H9 (cell line): ENCODE data around the gene TSGA10. TPM values are rescaled to one million over a fixed set of nuclear protein-coding genes. Genes with fewer than 3 reads are reported as not detected.

ENCODE experiments used
- DNase-seq: peaks from one replicate; pipeline ENCODE4 v3.0.0-alpha.2; 2017
- H2AFZ ChIP-seq: one replicate; pipeline ENCODE4 v1.6.1; 2013; ENCODE audit warnings: mild to moderate bottlenecking, low read length, control low read depth, moderate library complexity
- H2AK5ac ChIP-seq: 2 replicates; pipeline ENCODE4 v1.6.1; 2013; ENCODE audit warnings: low read length, control low read depth, mixed read lengths; ENCODE audit not compliant: insufficient read length
- H2BK120ac ChIP-seq: one replicate; pipeline ENCODE4 v1.6.1; 2013; ENCODE audit warnings: low read depth, mild to moderate bottlenecking, low read length, control low read depth, inconsistent platforms; ENCODE audit not compliant: poor library complexity, severe bottlenecking
- H2BK12ac ChIP-seq: 2 replicates; pipeline ENCODE4 v1.6.1; 2013; ENCODE audit warnings: low read length, control low read depth, mixed read lengths, low read depth; ENCODE audit not compliant: insufficient read length
- H2BK15ac ChIP-seq: 2 replicates; pipeline ENCODE4 v1.6.1; 2013; ENCODE audit warnings: low read depth, low read length, control low read depth
- H2BK20ac ChIP-seq: one replicate; pipeline ENCODE4 v1.6.1; 2013; ENCODE audit warnings: low read depth, mild to moderate bottlenecking, low read length, control low read depth, inconsistent platforms; ENCODE audit not compliant: poor library complexity, severe bottlenecking
- H2BK5ac ChIP-seq: 2 replicates; pipeline ENCODE4 v1.6.1; 2013; ENCODE audit warnings: low read length, control low read depth, mixed read lengths; ENCODE audit not compliant: insufficient read length
- H3K14ac ChIP-seq: 2 replicates; pipeline ENCODE4 v1.6.1; 2013; ENCODE audit warnings: low read length, control low read depth; ENCODE audit not compliant: insufficient read depth
- H3K18ac ChIP-seq: 2 replicates; pipeline ENCODE4 v1.6.1; 2013; ENCODE audit warnings: low read depth, mild to moderate bottlenecking, mixed read lengths, low read length, control low read depth; ENCODE audit not compliant: insufficient read length
- H3K23ac ChIP-seq: 2 replicates; pipeline ENCODE4 v1.6.1; 2013; ENCODE audit warnings: low read length, control low read depth, mixed read lengths, low read depth; ENCODE audit not compliant: insufficient read length
- H3K23me2 ChIP-seq: 2 replicates; pipeline ENCODE4 v1.6.1; 2013; ENCODE audit warnings: low read depth, mild to moderate bottlenecking, mixed read lengths, low read length, control low read depth; ENCODE audit not compliant: insufficient read length, poor library complexity, severe bottlenecking
- H3K27ac ChIP-seq: 2 replicates; pipeline ENCODE4 v1.5.1; 2013; ENCODE audit warnings: low read length, control low read depth, mixed read lengths, low read depth; ENCODE audit not compliant: insufficient read length
- H3K27me3 ChIP-seq: 2 replicates; pipeline ENCODE4 v1.6.1; 2013; ENCODE audit warnings: low read length, control low read depth, inconsistent platforms; ENCODE audit not compliant: insufficient read depth
- H3K4ac ChIP-seq: 2 replicates; pipeline ENCODE4 v1.6.1; 2013; ENCODE audit warnings: low read depth, mild to moderate bottlenecking, control low read depth, inconsistent platforms, low read length, moderate library complexity
- H3K4me1 ChIP-seq: 2 replicates; pipeline ENCODE4 v1.6.1; 2013; ENCODE audit warnings: low read length, control low read depth, inconsistent platforms; ENCODE audit not compliant: insufficient read depth
- H3K4me2 ChIP-seq: 2 replicates; pipeline ENCODE4 v1.6.1; 2013; ENCODE audit warnings: low read length, control low read depth, mixed read lengths; ENCODE audit not compliant: insufficient read length, insufficient read depth
- H3K56ac ChIP-seq: 2 replicates; pipeline ENCODE4 v1.6.1; 2013; ENCODE audit warnings: low read depth, mild to moderate bottlenecking, mixed read lengths, low read length, control low read depth; ENCODE audit not compliant: insufficient read length
- H3K79me1 ChIP-seq: 2 replicates; pipeline ENCODE4 v1.6.1; 2013; ENCODE audit warnings: low read depth, mild to moderate bottlenecking, moderate library complexity, low read length, control low read depth, inconsistent platforms; ENCODE audit not compliant: insufficient read depth, poor library complexity, severe bottlenecking
- H3K79me2 ChIP-seq: 2 replicates; pipeline ENCODE4 v1.6.1; 2013; ENCODE audit warnings: low read length, control low read depth, inconsistent platforms; ENCODE audit not compliant: insufficient read depth
- H3K9ac ChIP-seq: 2 replicates; pipeline ENCODE4 v1.6.1; 2013; ENCODE audit warnings: low read length, control low read depth, mixed read lengths; ENCODE audit not compliant: insufficient read length; ENCODE audit errors: extremely low read depth
- H3K9me3 ChIP-seq: one replicate; pipeline ENCODE4 v1.6.1; 2013; ENCODE audit warnings: low read depth, low read length, inconsistent platforms; ENCODE audit not compliant: control insufficient read depth
- H3T11ph ChIP-seq: one replicate; pipeline ENCODE4 v1.6.1; 2013; ENCODE audit warnings: mild to moderate bottlenecking, low read length, control low read depth, inconsistent platforms
- H4K20me1 ChIP-seq: one replicate; pipeline ENCODE4 v1.6.1; 2013; ENCODE audit not compliant: control insufficient read depth, insufficient read length, insufficient read depth
- H4K5ac ChIP-seq: 2 replicates; pipeline ENCODE4 v1.6.1; 2013; ENCODE audit warnings: low read depth, mild to moderate bottlenecking, mixed read lengths, low read length, control low read depth; ENCODE audit not compliant: insufficient read length
- H4K8ac ChIP-seq: replicated peaks from 2 replicates; pipeline ENCODE4 v1.6.1; 2013; ENCODE audit warnings: low read length, control low read depth, mixed read lengths, low read depth; ENCODE audit not compliant: insufficient read length
- H4K91ac ChIP-seq: 2 replicates; pipeline ENCODE4 v1.6.1; 2013; ENCODE audit warnings: low read depth, mild to moderate bottlenecking, moderate library complexity, mixed read lengths, low read length, control low read depth; ENCODE audit not compliant: insufficient read length
- H3K27ac Mint-ChIP-seq, 3 experiments: 2 replicates in 2 of 3; 3 replicates in 1 of 3; pipeline ENCODE4 v1.8.0; 2020 to 2021; ENCODE audit warnings: mixed read lengths in 3 of 3, mild to moderate bottlenecking in 1 of 3, moderate library complexity in 1 of 3
- H3K27me3 Mint-ChIP-seq: 2 replicates; pipeline ENCODE4 v1.8.0; 2021; ENCODE audit warnings: low read depth, mild to moderate bottlenecking, moderate library complexity, mixed read lengths
- H3K36me3 Mint-ChIP-seq, 3 experiments: 2 replicates in 2 of 3; 3 replicates in 1 of 3; pipeline ENCODE4 v1.8.0; 2020 to 2021; ENCODE audit warnings: low read depth in 3 of 3, mixed read lengths in 3 of 3; ENCODE audit not compliant: insufficient read depth in 1 of 3
- H3K4me1 Mint-ChIP-seq, 2 experiments: 2 replicates each; pipeline ENCODE4 v1.8.0; 2020; ENCODE audit warnings: mixed read lengths in 2 of 2
- H3K4me3 Mint-ChIP-seq, 2 experiments: 2 replicates in 1 of 2; 3 replicates in 1 of 2; pipeline ENCODE4 v1.8.0; 2020 to 2021; ENCODE audit warnings: mild to moderate bottlenecking in 2 of 2, mixed read lengths in 2 of 2, moderate library complexity in 1 of 2
- H3K9me3 Mint-ChIP-seq, 2 experiments: 2 replicates in 1 of 2; 3 replicates in 1 of 2; pipeline ENCODE4 v1.8.0; 2020; ENCODE audit warnings: mild to moderate bottlenecking in 2 of 2, mixed read lengths in 2 of 2, moderate library complexity in 1 of 2
- WGBS: extraction: QIAGEN DNeasy Blood & Tissue Kit; methylation state at CpG from one replicate; pipeline ENCODE4 v1.1.7; 2013; ENCODE audit warnings: missing lambda C conversion rate, low lambda C conversion rate, mixed read lengths; ENCODE audit not compliant: insufficient read length; ENCODE audit errors: extremely low coverage; 5-methylcytosine and 5-hydroxymethylcytosine counted together
- total RNA-seq: library from RNA; stranded (reverse); gene quantifications from 2 replicates; pipeline ENCODE4 v1.2.1, GENCODE V29; 2021
- TF ChIP-seq, protein P1 (sequence below): fragments of 200-600 bp; sonication (generic); conservative IDR thresholded peaks from 3 replicates; pipeline ENCODE4 v1.8.0; 2021; ENCODE audit warnings: antibody characterized with exemption, mild to moderate bottlenecking

Gene TSGA10
- total RNA-seq, 1 experiment from 2014 or later: 6.3 TPM

DNA sequence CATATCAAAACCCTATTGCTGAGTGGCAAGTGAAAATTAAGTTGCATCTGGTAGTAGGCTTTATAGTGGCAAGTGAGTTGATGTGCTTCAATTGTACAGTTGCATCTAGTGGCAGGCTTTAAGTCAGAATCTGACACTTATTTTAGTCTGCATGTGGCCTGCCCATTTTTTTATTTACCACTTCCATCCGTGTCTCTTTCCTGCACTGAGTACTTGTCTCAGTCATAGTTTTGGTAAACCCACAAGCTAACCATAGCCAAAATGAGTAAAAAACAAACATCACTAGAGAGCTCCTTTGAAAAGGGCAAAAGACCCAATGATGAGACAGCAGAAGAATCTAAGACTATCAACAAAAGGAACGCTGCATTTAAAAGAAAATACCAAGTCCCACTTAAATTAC lies 122.7 kb downstream of the TSGA10 start:
- Histone ChIP-seq H2AK5ac (no peak overlapping the region), H4K20me1 (no peaks in the 10 kb centered on the region), H4K8ac (no peak overlapping the region), H2BK12ac (no peak overlapping the region), H2BK5ac (no peak overlapping the region), H2BK120ac (no peak overlapping the region), H4K5ac (no peak overlapping the region), H3K23ac (no peak overlapping the region), H3K27me3 (no peaks in the 10 kb centered on the region), H3K4me2 (no peak overlapping the region), H4K91ac (no peak overlapping the region), H3K14ac (no peak overlapping the region), H2BK20ac (no peak overlapping the region), H3K9me3 (no peaks in the 10 kb centered on the region), H3K9ac (no peak overlapping the region), H3K79me2 (no peaks in the 10 kb centered on the region), H3K4ac (no peak overlapping the region), H2BK15ac (no peak overlapping the region), H3K27ac (no peak overlapping the region), H3K56ac (no peak overlapping the region), H3K79me1 (no peaks in the 10 kb centered on the region), H2AFZ (no peak overlapping the region), H3K23me2 (no peaks in the 10 kb centered on the region), H3K18ac (no peak overlapping the region), H3T11ph (no peak overlapping the region), H3K4me1 (no peaks in the 10 kb centered on the region)
- Mint-ChIP-seq H3K27ac (no peak overlapping the region), H3K4me3 (no peak overlapping the region), H3K9me3 (no peaks in the 10 kb centered on the region), H3K27me3 (no peaks in the 10 kb centered on the region; the same call in 1 of the 2 replicates), H3K36me3 (no peaks in the 10 kb centered on the region), H3K4me1 (no peaks in the 10 kb centered on the region)
- no peak for DNase-seq
- TF ChIP-seq, protein P1, sequence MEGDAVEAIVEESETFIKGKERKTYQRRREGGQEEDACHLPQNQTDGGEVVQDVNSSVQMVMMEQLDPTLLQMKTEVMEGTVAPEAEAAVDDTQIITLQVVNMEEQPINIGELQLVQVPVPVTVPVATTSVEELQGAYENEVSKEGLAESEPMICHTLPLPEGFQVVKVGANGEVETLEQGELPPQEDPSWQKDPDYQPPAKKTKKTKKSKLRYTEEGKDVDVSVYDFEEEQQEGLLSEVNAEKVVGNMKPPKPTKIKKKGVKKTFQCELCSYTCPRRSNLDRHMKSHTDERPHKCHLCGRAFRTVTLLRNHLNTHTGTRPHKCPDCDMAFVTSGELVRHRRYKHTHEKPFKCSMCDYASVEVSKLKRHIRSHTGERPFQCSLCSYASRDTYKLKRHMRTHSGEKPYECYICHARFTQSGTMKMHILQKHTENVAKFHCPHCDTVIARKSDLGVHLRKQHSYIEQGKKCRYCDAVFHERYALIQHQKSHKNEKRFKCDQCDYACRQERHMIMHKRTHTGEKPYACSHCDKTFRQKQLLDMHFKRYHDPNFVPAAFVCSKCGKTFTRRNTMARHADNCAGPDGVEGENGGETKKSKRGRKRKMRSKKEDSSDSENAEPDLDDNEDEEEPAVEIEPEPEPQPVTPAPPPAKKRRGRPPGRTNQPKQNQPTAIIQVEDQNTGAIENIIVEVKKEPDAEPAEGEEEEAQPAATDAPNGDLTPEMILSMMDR: no peak
- no CpG with 5 or more reads among the region's 2 CpGs for WGBS
